GM19240 (cell line): ENCODE results near the gene TMEM239.
"Not testable (repeated sequence)": the region's sequence is repeated elsewhere in the genome, so short reads cannot be mapped to it uniquely, and the experiment has no call there.

Source experiments
- DNase-seq: peaks from one replicate; pipeline ENCODE4 v3.0.0; 2011; ENCODE audit warnings: low spot score; ENCODE audit not compliant: insufficient read length

TMEM239 gene

DNA sequence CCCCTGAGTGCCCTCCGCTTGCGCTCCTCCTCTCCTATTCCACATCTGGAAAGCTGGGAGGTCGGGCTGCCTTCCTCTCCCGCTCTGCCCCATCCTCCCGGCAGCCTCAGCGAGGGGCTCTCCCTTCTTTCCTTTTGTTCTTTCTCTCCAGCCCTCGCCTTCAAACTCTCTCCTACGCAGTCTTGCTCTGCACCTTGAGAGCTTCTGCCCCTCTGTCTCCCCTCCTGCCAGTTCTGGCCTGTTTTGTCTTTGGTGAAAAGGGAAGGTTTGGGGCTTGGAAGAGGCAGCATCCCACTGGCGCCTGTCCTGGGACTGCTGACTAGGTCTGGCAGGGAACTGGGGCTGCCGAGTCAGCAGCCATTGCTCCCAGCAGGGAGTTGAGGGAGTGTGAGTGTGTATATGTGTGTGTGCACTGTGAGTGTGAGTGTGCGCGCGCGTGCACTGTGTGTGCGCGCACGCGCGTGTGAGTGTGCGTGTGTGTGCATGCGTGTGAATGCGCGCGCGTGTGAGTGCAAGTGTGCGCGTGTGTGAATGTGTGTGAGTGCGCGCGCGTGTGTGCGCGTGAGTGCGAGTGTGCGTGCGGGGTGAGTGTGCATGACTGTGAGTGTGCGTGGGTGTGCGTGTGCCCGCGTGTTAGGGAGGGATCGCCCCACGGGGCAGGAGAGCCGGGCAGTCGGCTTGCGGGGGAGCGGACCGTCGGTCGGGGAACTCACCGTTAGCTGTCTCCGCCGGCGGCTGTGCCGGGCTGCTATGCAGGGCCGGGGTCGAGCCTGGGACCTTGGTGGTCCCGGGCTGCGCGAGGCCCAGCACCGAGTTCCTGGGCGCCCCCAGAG lies 16.3 kb upstream of the TMEM239 start:
- DNase-seq: no peak

- no peak for DNase-seq
Measured at GRCh38 chr20:2800521-2801285, 15.5 kb upstream of the TMEM239 start, which contains the start of gene CPXM1. Gene CPXM1 (minus strand): TSS chr20:2800627. CDS start chr20:2800572, 55 bp downstream.

GRCh38 chr20:2801286-2801728 lies 14.9 kb upstream of the TMEM239 start:
- no peak for DNase-seq

DNA sequence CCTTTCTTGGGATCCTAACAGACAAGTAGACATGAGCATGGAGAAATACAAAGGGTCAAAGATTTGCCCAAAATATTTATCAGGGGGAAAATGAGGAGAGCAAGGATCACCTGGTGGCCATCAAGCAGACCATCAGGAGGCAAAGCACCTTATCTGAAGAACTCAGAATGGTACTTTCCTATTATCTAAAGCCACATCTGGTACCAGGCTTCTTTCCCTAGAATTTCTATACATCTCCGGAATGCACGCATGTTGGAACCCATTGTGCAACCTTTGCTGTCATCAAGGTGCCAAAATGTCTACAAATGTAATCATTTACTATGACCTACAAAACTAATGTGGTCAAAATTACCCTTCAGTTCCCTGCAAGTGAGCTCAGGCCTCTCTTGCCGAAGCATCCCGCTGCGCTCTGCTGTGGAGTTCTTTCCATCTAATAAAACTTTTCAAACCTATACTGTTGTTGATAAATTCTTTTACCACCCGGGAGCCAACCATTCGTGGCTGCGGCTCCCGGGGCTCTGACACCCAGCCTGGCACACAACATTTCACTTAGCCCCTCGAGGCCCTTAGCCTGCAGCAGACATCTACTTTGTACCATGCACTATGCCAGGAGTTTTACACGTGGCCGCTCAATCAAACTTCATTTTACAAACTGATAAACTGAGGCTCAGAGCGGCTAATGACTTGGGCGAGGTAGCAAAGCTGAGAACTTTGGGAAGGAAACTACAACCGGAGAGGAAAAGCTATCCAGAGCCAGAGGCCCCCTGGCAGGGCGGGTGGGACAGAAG lies 11.9 kb upstream of the TMEM239 start:
- no peak for DNase-seq

DNA sequence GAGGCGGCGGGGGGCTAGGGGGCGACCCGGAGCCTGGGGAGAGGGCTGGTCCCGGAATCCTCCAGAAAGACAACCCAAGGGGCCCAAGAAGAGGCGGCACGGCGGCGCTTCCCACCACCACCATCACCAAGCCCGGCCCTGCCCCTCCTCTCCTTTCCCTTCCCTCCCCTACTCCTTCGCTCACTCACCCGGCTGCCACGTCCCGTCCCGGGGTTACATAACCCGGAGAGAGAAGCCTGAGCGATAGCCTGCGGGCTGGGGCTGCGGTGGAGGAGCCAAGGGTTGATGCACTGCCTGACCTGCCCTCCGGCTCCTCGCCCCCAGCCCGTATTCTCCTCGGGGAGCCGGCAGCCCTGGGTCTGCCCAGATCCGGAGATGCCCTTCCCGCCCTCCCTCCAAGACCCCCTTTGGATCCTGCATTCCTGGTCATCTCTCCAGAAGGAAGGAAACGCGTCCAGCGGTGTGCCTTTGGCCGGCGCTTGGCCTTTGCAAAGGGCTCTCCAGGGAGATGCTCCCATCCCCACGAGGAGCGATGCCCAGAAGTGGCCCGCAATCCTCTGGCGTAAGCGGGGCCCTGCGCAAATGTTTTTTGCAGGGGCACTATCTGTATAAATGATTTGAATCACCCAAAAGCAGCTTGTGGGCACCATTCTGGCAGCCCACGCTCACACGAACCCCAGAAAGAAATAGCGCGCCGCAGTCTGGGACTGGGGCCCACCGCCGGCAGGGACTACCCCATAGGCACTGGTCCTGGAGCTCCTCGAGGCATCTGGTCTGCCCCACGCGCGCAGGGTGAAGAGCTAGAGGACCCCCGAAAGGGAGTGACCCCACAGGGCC lies 11.1 kb upstream of the TMEM239 start:
- DNase-seq: no peak

- DNase-seq: no peak
Measured at GRCh38 chr20:2805689-2806350, 10.3 kb upstream of the TMEM239 start.

DNA sequence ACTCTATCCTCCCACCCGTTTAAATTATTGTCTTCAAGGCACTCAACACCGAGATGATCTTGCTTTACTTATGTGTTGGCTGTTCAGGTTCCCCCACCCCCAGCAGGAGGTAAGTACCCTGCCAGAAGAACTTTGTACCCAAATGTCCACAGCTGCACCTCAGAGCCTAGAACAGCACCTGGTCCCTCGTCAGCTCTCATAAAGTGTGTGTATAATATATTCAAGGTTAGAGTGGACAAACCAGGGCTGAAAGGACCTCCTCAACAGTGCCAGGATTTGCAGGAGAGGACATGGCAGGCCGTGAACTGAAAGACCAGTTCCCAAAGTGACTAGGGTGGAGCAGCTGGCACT lies 9.8 kb upstream of the TMEM239 start:
- DNase-seq: no peak

DNA sequence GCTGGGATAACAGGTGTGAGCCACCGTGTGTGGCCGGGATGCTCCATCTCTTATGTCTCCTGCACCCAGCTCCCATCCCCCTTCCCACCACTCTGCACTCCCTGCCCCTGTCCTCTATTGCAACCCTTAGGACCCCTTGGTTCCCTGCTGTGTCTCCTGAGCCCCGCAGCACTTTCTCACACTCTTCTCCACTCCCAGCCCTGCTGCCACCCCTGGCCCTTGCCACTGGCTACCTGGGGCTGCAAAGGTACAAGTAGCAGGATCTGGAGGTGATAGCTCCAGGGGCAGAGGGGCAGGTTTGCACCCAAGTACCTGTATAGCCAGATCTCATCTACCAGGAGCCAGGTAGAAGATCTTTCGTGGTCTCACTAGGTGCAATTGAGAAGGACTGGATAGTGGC lies 9.1 kb upstream of the TMEM239 start:
- no peak for DNase-seq

DNA sequence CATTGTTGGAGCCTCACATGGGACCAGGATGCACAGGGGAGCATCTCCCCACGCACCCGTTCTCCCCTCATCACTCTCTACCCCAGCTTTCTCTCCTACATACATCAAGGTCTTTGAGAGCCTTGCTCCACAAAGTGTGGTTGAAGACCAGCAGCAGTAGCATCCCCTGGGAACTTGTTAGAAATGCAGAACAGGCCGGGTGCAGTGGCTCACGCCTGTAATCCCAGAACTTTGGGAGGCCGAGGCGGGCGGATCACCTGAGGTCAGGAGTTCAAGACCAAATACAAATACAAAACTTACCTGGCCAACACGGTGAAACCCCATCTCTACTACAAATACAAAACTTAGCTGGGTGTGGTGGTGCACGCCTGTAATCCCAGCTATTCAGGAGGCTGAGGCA lies 8.2 kb upstream of the TMEM239 start:
- not testable (repeated sequence) for DNase-seq

GRCh38 chr20:2809690-2810089 lies 6.5 kb upstream of the TMEM239 start:
- DNase-seq: no peak

DNA sequence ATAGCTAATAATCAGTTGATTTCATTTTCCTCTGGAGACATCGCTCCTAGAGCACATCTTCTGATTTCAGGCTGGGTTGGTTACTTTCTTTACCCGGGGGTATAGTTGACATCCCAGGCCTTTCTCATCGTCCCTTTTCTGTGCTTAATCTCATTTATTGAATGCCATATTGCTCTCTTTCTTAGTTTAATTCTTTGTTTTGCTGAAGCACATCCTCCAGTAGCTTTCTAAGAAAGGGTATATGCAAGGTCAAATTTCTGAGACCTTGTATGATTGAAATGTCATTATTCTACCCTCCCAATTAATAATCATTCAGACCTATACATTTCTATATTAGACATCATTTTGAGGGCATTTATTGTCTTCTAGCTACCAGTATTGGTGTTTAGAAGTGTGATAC lies 4.0 kb upstream of the TMEM239 start:
- no peak for DNase-seq

DNA sequence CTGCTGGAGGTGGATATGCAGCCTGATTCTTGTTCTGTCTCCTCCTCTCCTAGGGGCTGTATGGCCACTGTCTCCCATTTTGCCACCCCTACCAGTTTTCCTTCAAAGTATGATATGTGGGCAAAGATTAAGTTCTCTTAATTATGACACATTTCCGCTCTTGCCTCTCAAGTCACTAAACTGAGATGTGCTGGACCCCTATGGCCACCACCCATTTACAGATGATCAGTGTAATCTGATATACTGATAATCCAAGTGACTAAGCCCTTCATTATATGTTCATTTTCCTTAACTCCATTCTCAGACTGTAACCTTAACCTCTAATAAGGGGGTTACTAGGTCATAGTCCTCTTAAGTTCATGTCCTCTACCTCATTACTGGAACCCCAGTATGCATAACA lies 2.1 kb upstream of the TMEM239 start:
- no peak for DNase-seq

- DNase-seq: no peak
Measured at GRCh38 chr20:2814587-2815051, 1.5 kb upstream of the TMEM239 start, which contains the start of gene C20orf141. Gene C20orf141 (plus strand): TSS chr20:2814987. CDS start chr20:2815185, 198 bp downstream.

DNA sequence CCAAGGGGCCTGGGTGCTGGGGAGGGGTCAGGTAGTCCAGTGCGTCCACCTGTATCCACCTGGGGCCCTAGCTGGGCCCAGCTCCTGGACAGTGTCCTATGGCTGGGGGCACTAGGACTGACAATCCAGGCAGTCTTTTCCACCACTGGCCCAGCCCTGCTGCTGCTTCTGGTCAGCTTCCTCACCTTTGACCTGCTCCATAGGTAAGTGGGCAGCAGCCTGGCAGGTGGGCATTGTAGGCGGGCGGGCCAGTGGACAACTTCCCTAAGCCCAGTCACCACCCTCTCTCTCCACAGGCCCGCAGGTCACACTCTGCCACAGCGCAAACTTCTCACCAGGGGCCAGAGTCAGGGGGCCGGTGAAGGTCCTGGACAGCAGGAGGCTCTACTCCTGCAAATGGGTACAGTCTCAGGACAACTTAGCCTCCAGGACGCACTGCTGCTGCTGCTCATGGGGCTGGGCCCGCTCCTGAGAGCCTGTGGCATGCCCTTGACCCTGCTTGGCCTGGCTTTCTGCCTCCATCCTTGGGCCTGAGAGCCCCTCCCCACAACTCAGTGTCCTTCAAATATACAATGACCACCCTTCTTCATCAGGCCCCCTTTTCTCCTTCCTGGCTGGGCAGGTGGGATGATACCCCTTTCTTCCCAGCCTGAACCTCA lies 793 bp upstream of the TMEM239 start:
- DNase-seq: no peak

DNA sequence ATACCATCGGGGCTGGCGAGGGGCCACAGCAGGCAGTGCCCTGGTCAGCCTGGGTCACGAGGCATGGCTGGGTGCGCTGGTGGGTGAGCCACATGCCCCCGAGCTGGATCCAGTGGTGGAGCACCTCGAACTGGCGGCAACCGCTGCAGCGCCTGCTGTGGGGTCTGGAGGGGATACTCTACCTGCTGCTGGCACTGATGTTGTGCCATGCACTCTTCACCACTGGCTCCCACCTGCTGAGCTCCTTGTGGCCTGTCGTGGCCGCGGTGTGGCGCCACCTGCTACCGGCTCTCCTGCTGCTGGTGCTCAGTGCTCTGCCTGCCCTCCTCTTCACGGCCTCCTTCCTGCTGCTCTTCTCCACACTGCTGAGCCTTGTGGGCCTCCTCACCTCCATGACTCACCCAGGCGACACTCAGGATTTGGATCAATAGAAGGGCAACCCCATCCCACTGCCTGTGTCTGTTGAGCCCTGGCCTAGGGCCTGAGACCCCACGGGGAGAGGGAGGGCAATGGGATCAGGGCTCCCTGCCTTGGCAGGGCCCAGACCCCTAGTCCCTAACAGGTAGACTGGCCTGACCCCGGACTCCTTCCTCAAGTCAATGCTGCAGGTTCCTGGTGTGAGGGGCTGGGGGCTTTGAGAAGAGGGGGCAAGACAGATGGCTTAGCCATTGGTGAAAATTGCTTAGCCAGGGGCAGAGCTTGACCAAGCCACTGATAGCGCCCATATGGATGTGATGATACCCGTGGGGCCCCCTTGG lies 598 bp downstream of the TMEM239 start:
- DNase-seq: no peak

- DNase-seq: no peak
Measured at GRCh38 chr20:2817341-2817726, 1.2 kb downstream of the TMEM239 start.

- DNase-seq: no peak
Measured at GRCh38 chr20:2817891-2818595, 1.9 kb downstream of the TMEM239 start.
